ENCODE measurements around the gene MRI1. TPM values are rescaled to one million over a fixed set of nuclear protein-coding genes. Genes with fewer than 3 reads are reported as not detected.

Gene MRI1
- 70.5 and 71.2 TPM in 2 replicates for polyA plus RNA-seq
- 26.5 and 29.1 TPM in 2 replicates for polyA minus RNA-seq

GRCh38 chr19:13764101-13764807 is at the start of gene MRI1:
TSS of gene MRI1 (plus strand) at chr19:13764522. CDS start at chr19:13764589, 67 bp downstream.
- Histone ChIP-seq H3K79me2 (replicated peaks; ENCODE audit: insufficient read depth, low read length) (no peaks in the 10 kb centered on the region), H3K4me3 (ENCODE audit: low read length) (peak within 1 kb of the TSS; percentile 83), H3K27me3 (ENCODE audit: insufficient read depth, low read depth, low read length) (no peaks in the 10 kb centered on the region), H4K20me1 (ENCODE audit: insufficient read depth) (no peaks in the 10 kb centered on the region), H3K27ac (ENCODE audit: low read length) (peak within 1 kb of the TSS; percentile 28), H3K9ac (ENCODE audit: low read length) (peak within 1 kb of the TSS; percentile 65), H3K9me3 (ENCODE audit: low read length) (no peaks in the 10 kb centered on the region), H3F3A (ENCODE audit: insufficient read depth, low read length, poor library complexity, severe bottlenecking) (peaks cover 4% of the 10 kb centered on the region), H3K36me3 (ENCODE audit: insufficient read depth, low read length) (no peaks in the 10 kb centered on the region), H3K4me2 (ENCODE audit: low read length) (peak within 1 kb of the TSS; percentile 51), H3K9me2 (ENCODE audit: insufficient read depth, low read length) (no peaks in the 10 kb centered on the region), H2AFZ (ENCODE audit: low read depth, low read length) (no peak within 1 kb of the TSS)
- TF ChIP-seq POLR2AphosphoS5 (IDR thresholded peaks at IDR 0.05) (peak; percentile 81), REST (IDR thresholded peaks at IDR 0.05; ENCODE audit: borderline replicate concordance) (no peak), EP300 (conservative IDR thresholded peaks at IDR 0.05; ENCODE audit: poor library complexity, severe bottlenecking) (no peak), EZH2 (IDR thresholded peaks at IDR 0.05; ENCODE audit: borderline replicate concordance, insufficient read depth, low read length, poor library complexity, severe bottlenecking) (no peak), RAD21 (conservative IDR thresholded peaks at IDR 0.05) (no peak), MXI1 (conservative IDR thresholded peaks at IDR 0.05; ENCODE audit: poor library complexity, severe bottlenecking) (peak; percentile 11), TAF1 (IDR thresholded peaks at IDR 0.05; ENCODE audit: low read depth) (peak; percentile 50), CTCF (IDR thresholded peaks at IDR 0.05; ENCODE audit: poor library complexity, severe bottlenecking) (no peak), SMC3 (conservative IDR thresholded peaks at IDR 0.05; ENCODE audit: poor library complexity) (no peak)

- Histone ChIP-seq H3K9me2 (ENCODE audit: insufficient read depth, low read length) (no peaks in the 10 kb centered on the region), H3K4me2 (ENCODE audit: low read length) (no peak overlapping the region), H3K9me3 (ENCODE audit: low read length) (peaks cover 5% of the 10 kb centered on the region), H3K27me3 (ENCODE audit: insufficient read depth, low read depth, low read length) (no peaks in the 10 kb centered on the region), H3K79me2 (replicated peaks; ENCODE audit: insufficient read depth, low read length) (no peaks in the 10 kb centered on the region), H2AFZ (ENCODE audit: low read depth, low read length) (no peak overlapping the region), H4K20me1 (ENCODE audit: insufficient read depth) (no peaks in the 10 kb centered on the region), H3F3A (ENCODE audit: insufficient read depth, low read length, poor library complexity, severe bottlenecking) (no peaks in the 10 kb centered on the region), H3K9ac (ENCODE audit: low read length) (no peak overlapping the region), H3K27ac (ENCODE audit: low read length) (no peak overlapping the region), H3K4me3 (ENCODE audit: low read length) (no peak overlapping the region), H3K36me3 (ENCODE audit: insufficient read depth, low read length) (no peaks in the 10 kb centered on the region)
- no peak for TF ChIP-seq POLR2AphosphoS5 (IDR thresholded peaks at IDR 0.05)
- no peak for TF ChIP-seq MXI1 (conservative IDR thresholded peaks at IDR 0.05; ENCODE audit: poor library complexity, severe bottlenecking)
- TF ChIP-seq REST (IDR thresholded peaks at IDR 0.05; ENCODE audit: borderline replicate concordance) = no peak
- TF ChIP-seq EP300 (conservative IDR thresholded peaks at IDR 0.05; ENCODE audit: poor library complexity, severe bottlenecking) = no peak
- no peak for TF ChIP-seq SMC3 (conservative IDR thresholded peaks at IDR 0.05; ENCODE audit: poor library complexity)
- no peak for TF ChIP-seq CTCF (IDR thresholded peaks at IDR 0.05; ENCODE audit: poor library complexity, severe bottlenecking)
Observed at GRCh38 chr19:13717194-13717643, 47.1 kb upstream of the MRI1 start.

Measured in neural cell (in vitro differentiated cells).